HUDEP-2 (cell line): ENCODE results near the gene PCBP4.

Experiments
- DNase-seq, 76 experiments: peaks; one replicate each; lab custom pipeline; 2025; ENCODE audit not compliant: unreplicated experiment in 76 of 76; lab: John Stamatoyannopoulos, UW

Gene PCBP4

GRCh38 chr3:51967384-51968169, at the start of gene PCBP4:
Gene PCBP4 (minus strand): TSS chr3:51967454. CDS start chr3:51961240, 6,214 bp downstream.
- peak in 1 of 76 experiments; percentile 26 for DNase-seq

GRCh38 chr3:52015438-52016228, 48.4 kb upstream of the PCBP4 start:
- DNase-seq = no peak

GRCh38 chr3:52014613-52015012, 47.4 kb upstream of the PCBP4 start:
- no peak for DNase-seq

- no peak for DNase-seq
Observed at GRCh38 chr3:52013802-52014598, 46.7 kb upstream of the PCBP4 start.

GRCh38 chr3:52012699-52013098, 45.4 kb upstream of the PCBP4 start:
- DNase-seq = no peak

GRCh38 chr3:52010431-52010830, 43.2 kb upstream of the PCBP4 start:
- no peak for DNase-seq

GRCh38 chr3:52007291-52007690, 40.0 kb upstream of the PCBP4 start:
- no peak for DNase-seq

GRCh38 chr3:52006820-52007133, 39.5 kb upstream of the PCBP4 start:
- DNase-seq = no peak

- peak in 5 of 76 experiments; percentile 21 to 31 (median 28) for DNase-seq
Observed at GRCh38 chr3:52006017-52006819, 39.0 kb upstream of the PCBP4 start.

GRCh38 chr3:52005571-52005986, 38.3 kb upstream of the PCBP4 start:
- no peak for DNase-seq

- no peak for DNase-seq
Observed at GRCh38 chr3:52004906-52005395, 37.7 kb upstream of the PCBP4 start.

- DNase-seq = no peak
Observed at GRCh38 chr3:52004163-52004787, 37.0 kb upstream of the PCBP4 start.

- no peak for DNase-seq
Observed at GRCh38 chr3:52002748-52003147, 35.5 kb upstream of the PCBP4 start.

GRCh38 chr3:52001443-52001974, 34.3 kb upstream of the PCBP4 start:
- DNase-seq = peak in 54 of 76 experiments; percentile 4 to 72 (median 48)

GRCh38 chr3:51999846-52000245, 32.6 kb upstream of the PCBP4 start:
- peak in 72 of 76 experiments; percentile 21 to 86 (median 66) for DNase-seq

GRCh38 chr3:51998774-51999173, 31.5 kb upstream of the PCBP4 start:
- no peak for DNase-seq

GRCh38 chr3:51997935-51998596, 30.8 kb upstream of the PCBP4 start:
- DNase-seq = no peak

GRCh38 chr3:51997172-51997571, 29.9 kb upstream of the PCBP4 start:
- DNase-seq = no peak
